Prostate gland (tissue), 2 donors: ENCODE measurements around the gene ABCA13.

Source experiments
- CTCF ChIP-seq, 4 experiments: fragments of 200-600 bp in 2 of 4; fragments of 450-650 bp in 2 of 4; sonication (generic) in 2 of 4; IDR thresholded peaks; 1 replicate in 3 of 4; 2 replicates in 1 of 4; pipeline ENCODE4 v1.5.1; 2016 to 2019; ENCODE audit warnings: antibody characterized with exemption in 4 of 4, mild to moderate bottlenecking in 2 of 4, moderate library complexity in 2 of 4
- POLR2AphosphoS5 ChIP-seq: sonication (generic); formaldehyde crosslinking; IDR thresholded peaks from one replicate; pipeline ENCODE4 v1.6.1; 2017; ENCODE audit warnings: antibody characterized with exemption

- TF ChIP-seq CTCF (IDR thresholded peaks at IDR 0.05) (no peak), POLR2AphosphoS5 (no peak)
These were observed 284.1 kb downstream of the ABCA13 start for GRCh38 chr7:48455363-48455762.
